Activated CD4-positive, alpha-beta T cell treated with anti-CD3 and anti-CD28 coated beads, Interleukin-2, amount 10 ng/mL, durations not matched to agents 24 days and 14 days (primary cell): Measurements from ENCODE around the gene FAM110A. TPM values are rescaled to one million over a fixed set of nuclear protein-coding genes. Genes with fewer than 3 reads are reported as not detected.
"Not testable (repeated sequence)": the region's sequence is repeated elsewhere in the genome, so short reads cannot be mapped to it uniquely, and the experiment has no call there.

Source experiments
- DNase-seq: peaks from one replicate; pipeline ENCODE4 v3.0.0; 2022
- H3K27ac Mint-ChIP-seq: one replicate; pipeline ENCODE4 v1.8.0; 2022; ENCODE audit warnings: mild to moderate bottlenecking, mixed read lengths
- H3K27me3 Mint-ChIP-seq: one replicate; pipeline ENCODE4 v1.8.0; 2022; ENCODE audit warnings: mixed read lengths
- H3K36me3 Mint-ChIP-seq: one replicate; pipeline ENCODE4 v1.8.0; 2022; ENCODE audit warnings: low read depth, mild to moderate bottlenecking, mixed read lengths
- H3K4me1 Mint-ChIP-seq: one replicate; pipeline ENCODE4 v1.8.0; 2021; ENCODE audit warnings: mixed read lengths
- H3K4me3 Mint-ChIP-seq: one replicate; pipeline ENCODE4 v1.8.0; 2022; ENCODE audit warnings: mild to moderate bottlenecking, moderate library complexity, mixed read lengths
- H3K9me3 Mint-ChIP-seq: one replicate; pipeline ENCODE4 v1.8.0; 2021; ENCODE audit warnings: mixed read lengths
- intact Hi-C: fragments of 100-400 bp; cut with micrococcal nuclease; formaldehyde crosslinking; loops from one replicate; pipeline ENCODE4 v1.15.1; 2023
- total RNA-seq: library from RNA; stranded (reverse); gene quantifications from 2 replicates; pipeline ENCODE4 v1.2.3, GENCODE V29; 2022

Gene FAM110A
- total RNA-seq: 13.3 and 15.4 TPM in 2 replicates

DNA sequence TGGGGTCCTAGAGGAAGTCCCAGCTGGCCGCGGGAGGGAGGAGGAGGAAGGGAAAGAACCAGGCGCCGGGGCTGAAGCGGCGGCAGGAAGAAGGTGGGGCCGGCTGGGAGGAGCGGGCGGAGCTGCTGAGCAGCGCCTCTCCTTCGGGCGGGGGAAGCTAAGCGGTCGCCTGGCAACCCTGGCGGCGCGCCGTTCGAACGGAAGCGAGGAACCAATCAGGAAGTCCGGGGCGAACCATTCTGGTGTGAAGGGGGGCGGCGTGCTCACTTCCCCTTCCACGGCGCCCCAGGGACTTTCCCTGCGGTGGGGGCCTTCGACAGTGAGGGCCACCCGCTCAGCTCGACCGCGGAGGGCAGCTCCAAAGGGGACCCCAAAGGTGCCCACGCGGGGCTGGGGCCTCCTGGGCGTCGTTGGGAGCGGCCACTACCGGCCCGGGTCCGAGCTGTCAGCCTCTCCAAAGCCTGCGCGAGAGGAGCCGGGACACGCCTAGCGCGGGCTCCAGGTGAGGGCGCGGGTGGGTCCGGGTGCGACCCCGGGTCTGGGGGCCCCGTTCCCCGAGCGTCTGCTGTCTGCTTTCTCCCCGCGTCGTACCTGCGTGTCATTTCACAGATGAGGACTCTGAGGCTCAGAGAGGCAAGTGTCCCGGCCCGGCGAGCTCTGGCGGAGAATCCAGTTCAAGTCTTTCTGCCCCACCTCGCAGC, at the start of gene FAM110A:
Gene FAM110A (plus strand): TSS at position 266 of the 701 bp plus-strand sequence. CDS start 11,090 bp downstream, outside the sequence.
- intact Hi-C loops: loop anchor here (1.0 to 10.0 kb wide), 6 partner anchors 11 to 1269 kb away; partner anchors contain the start of genes PSMF1, SRXN1 and STK35
- peak; percentile 99 for DNase-seq
- H3K9me3 Mint-ChIP-seq: no peaks in the 10 kb centered on the region
- peak within 1 kb of the TSS; percentile 85 for H3K27ac Mint-ChIP-seq
- H3K4me1 Mint-ChIP-seq: peaks cover 43% of the 10 kb centered on the region
- no peaks in the 10 kb centered on the region for H3K27me3 Mint-ChIP-seq
- H3K36me3 Mint-ChIP-seq: peaks cover 11% of the 10 kb centered on the region
- peak within 1 kb of the TSS; percentile 84 for H3K4me3 Mint-ChIP-seq

GRCh38 chr20:787825-788224, 45.7 kb upstream of the FAM110A start:
- Mint-ChIP-seq H3K9me3 (peaks cover 5% of the 10 kb centered on the region), H3K36me3 (peaks cover 1% of the 10 kb centered on the region), H3K27me3 (peaks cover 6% of the 10 kb centered on the region), H3K4me3 (no peak overlapping the region), H3K27ac (no peak overlapping the region), H3K4me1 (no peaks in the 10 kb centered on the region)
- intact Hi-C loops: no loop called here
- no peak for DNase-seq

DNA sequence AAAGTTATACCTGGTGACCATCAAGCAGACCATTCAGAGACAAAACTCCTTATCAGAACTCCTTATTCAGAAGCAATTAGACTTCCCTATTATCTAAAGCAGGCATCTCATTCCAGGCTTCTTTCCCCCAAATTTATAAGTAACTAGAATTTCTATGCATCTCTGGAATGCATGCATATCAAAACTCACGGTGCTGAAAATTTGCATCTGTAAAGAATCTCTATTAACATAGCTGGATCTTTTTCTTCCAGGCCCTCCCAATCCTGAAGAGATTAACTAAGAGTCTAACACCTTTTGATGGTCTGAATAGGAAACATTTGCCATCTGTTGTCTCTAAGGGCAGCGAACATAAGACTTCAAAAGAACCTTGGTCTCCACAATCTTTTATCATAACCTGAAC, 42.5 kb upstream of the FAM110A start:
- Mint-ChIP-seq H3K36me3 (peaks cover 1% of the 10 kb centered on the region), H3K9me3 (peaks cover 5% of the 10 kb centered on the region), H3K4me3 (no peak overlapping the region), H3K27ac (no peak overlapping the region), H3K4me1 (no peaks in the 10 kb centered on the region), H3K27me3 (peaks cover 9% of the 10 kb centered on the region)
- DNase-seq: no peak
- intact Hi-C loops: no loop called here

- peaks cover 9% of the 10 kb centered on the region for H3K27me3 Mint-ChIP-seq
- no peak overlapping the region for H3K27ac Mint-ChIP-seq
These were observed 41.3 kb upstream of the FAM110A start for GRCh38 chr20:792248-792647.

GRCh38 chr20:796921-797320, 36.6 kb upstream of the FAM110A start:
- no peaks in the 10 kb centered on the region for H3K36me3 Mint-ChIP-seq
- intact Hi-C loops: no loop called here
- peaks cover 5% of the 10 kb centered on the region for H3K27me3 Mint-ChIP-seq
- no peaks in the 10 kb centered on the region for H3K4me1 Mint-ChIP-seq
- peaks cover 1% of the 10 kb centered on the region for H3K9me3 Mint-ChIP-seq
- no peak overlapping the region for H3K4me3 Mint-ChIP-seq
- H3K27ac Mint-ChIP-seq: no peak overlapping the region
- no peak for DNase-seq

More at GRCh38 chr20:792248-792647, 41.3 kb upstream of the FAM110A start:
- H3K36me3 Mint-ChIP-seq: peaks cover 1% of the 10 kb centered on the region
- H3K9me3 Mint-ChIP-seq: peaks cover 5% of the 10 kb centered on the region
- DNase-seq: no peak
- intact Hi-C loops: no loop called here
- H3K4me1 Mint-ChIP-seq: no peaks in the 10 kb centered on the region
- H3K4me3 Mint-ChIP-seq: no peak overlapping the region

DNA sequence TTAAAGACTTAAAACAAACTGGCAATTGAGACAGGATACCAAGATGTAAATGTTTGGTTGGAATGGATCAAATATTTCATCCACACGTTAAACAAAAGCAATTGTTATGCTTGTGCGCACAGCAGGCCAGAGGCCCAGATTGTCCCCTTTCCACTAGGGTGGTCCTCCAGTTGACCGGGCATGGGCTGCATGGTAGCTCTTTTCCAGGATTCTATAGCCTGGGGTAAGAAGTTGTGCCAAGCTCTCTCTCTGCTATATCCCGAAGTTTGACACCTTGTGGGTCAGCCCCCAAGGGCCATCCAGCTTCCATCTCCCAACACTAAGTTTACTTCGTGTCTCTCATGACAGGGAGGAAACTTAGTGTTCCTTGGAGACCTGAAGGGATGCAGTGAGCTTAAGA, 34.8 kb upstream of the FAM110A start:
- H3K4me3 Mint-ChIP-seq, H3K36me3 Mint-ChIP-seq, intact Hi-C loops, H3K4me1 Mint-ChIP-seq, DNase-seq, H3K27me3 Mint-ChIP-seq, H3K27ac Mint-ChIP-seq, H3K9me3 Mint-ChIP-seq: not testable (repeated sequence)

- intact Hi-C loops, H3K27ac Mint-ChIP-seq, H3K4me1 Mint-ChIP-seq, H3K36me3 Mint-ChIP-seq, H3K9me3 Mint-ChIP-seq, H3K27me3 Mint-ChIP-seq, DNase-seq, H3K4me3 Mint-ChIP-seq: not testable (repeated sequence)
These were observed 33.5 kb upstream of the FAM110A start for GRCh38 chr20:800026-800425.

GRCh38 chr20:801678-802077, 31.8 kb upstream of the FAM110A start:
- intact Hi-C loops: no loop called here

GRCh38 chr20:805713-806112, 27.8 kb upstream of the FAM110A start:
- DNase-seq: no peak
- Mint-ChIP-seq H3K27me3 (peaks cover 9% of the 10 kb centered on the region), H3K4me1 (no peaks in the 10 kb centered on the region), H3K9me3 (peaks cover 6% of the 10 kb centered on the region), H3K36me3 (no peaks in the 10 kb centered on the region), H3K4me3 (no peak overlapping the region), H3K27ac (no peak overlapping the region)
- intact Hi-C loops: no loop called here

More at GRCh38 chr20:801678-802077, 31.8 kb upstream of the FAM110A start:
- no peak overlapping the region for H3K27ac Mint-ChIP-seq
- H3K27me3 Mint-ChIP-seq: peaks cover 2% of the 10 kb centered on the region
- H3K4me3 Mint-ChIP-seq: no peak overlapping the region
- H3K36me3 Mint-ChIP-seq: no peaks in the 10 kb centered on the region
- no peak for DNase-seq
- H3K4me1 Mint-ChIP-seq: no peaks in the 10 kb centered on the region
- peaks cover 6% of the 10 kb centered on the region for H3K9me3 Mint-ChIP-seq

DNA sequence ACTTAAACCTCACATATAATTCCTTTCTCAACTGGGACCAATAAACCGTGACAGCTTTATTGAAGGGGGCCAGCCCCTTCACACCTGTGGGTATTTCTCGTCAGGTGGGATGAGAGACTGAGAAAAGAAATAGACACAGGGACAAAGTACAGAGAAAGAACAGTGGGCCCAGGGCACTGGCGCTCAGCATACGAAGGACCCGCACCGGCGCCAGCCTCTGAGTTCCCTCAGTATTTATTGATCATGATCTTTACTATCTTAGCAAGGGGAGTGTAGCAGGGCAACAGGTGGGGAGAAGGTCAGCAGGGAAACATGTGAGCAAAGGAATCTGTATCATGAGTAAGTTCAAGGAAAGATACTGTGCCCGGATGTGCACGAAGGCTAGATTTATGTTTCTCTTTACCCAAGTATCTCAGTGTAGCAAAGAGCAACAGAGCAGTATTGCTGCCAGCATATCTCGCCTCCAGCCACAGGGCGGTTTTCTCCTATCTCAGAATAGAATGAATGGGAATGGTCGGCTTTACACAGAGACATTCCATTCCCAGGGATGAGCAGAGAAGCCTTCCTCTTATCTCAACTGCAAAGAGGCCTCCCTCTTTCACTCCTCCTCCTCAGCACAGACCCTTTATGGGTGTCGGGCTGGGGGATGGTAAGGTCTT, 21.6 kb upstream of the FAM110A start:
- intact Hi-C loops, H3K4me1 Mint-ChIP-seq, H3K9me3 Mint-ChIP-seq, H3K27me3 Mint-ChIP-seq, H3K27ac Mint-ChIP-seq, DNase-seq, H3K36me3 Mint-ChIP-seq, H3K4me3 Mint-ChIP-seq: not testable (repeated sequence)

DNA sequence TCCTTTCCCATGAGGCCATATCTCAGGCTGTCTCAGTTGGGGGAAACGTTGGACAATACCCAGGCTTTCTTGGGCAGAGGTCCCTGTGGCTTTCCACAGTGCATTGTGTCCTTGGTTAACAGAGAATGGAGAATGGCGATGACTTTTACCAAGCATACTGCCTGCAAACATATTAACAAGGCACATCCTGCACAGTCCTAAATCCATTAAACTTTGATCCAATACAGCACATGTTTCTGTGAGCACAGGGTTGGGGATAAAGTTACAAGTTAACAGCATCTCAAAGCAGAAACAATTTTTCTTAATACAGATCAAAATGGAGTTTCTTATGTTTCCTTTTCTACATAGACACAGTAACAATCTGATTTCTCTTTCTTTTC, 21.1 kb upstream of the FAM110A start:
- DNase-seq, H3K4me1 Mint-ChIP-seq, intact Hi-C loops, H3K27ac Mint-ChIP-seq, H3K27me3 Mint-ChIP-seq, H3K4me3 Mint-ChIP-seq, H3K9me3 Mint-ChIP-seq, H3K36me3 Mint-ChIP-seq: not testable (repeated sequence)

- Mint-ChIP-seq H3K27me3 (peaks cover 9% of the 10 kb centered on the region), H3K36me3 (no peaks in the 10 kb centered on the region), H3K9me3 (no peaks in the 10 kb centered on the region), H3K4me1 (no peaks in the 10 kb centered on the region), H3K4me3 (no peak overlapping the region), H3K27ac (no peak overlapping the region)
- no peak for DNase-seq
- intact Hi-C loops: no loop called here
These were observed 20.1 kb upstream of the FAM110A start for GRCh38 chr20:813390-813789.

DNA sequence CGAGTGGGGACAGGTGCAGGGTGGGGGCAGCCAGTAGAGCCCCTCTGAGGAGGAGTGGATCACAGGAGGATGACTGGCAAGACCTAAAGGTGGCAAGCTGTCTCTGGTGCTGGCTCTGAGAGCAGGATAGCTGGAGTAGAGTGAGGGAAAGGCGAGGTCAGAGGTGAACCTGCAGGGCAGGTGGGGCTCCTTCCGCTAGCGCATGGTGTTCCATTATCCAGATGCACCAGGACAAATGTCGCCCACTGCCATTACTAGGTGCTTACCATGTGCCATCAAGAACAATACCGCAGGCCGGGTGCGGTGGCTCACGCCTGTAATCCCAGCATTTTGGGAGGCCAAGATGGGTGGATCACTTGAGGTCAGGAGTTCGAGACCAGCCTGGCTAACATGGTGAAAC, 18.3 kb upstream of the FAM110A start:
- H3K9me3 Mint-ChIP-seq: no peaks in the 10 kb centered on the region
- peaks cover under 1% of the 10 kb centered on the region for H3K4me1 Mint-ChIP-seq
- H3K27ac Mint-ChIP-seq: no peak overlapping the region
- intact Hi-C loops: loop anchor here (5.0 kb wide), 2 partner anchors 372 to 397 kb away; no protein-coding TSS in a partner anchor
- no peaks in the 10 kb centered on the region for H3K36me3 Mint-ChIP-seq
- DNase-seq: no peak
- no peak overlapping the region for H3K4me3 Mint-ChIP-seq
- peaks cover 1% of the 10 kb centered on the region for H3K27me3 Mint-ChIP-seq

DNA sequence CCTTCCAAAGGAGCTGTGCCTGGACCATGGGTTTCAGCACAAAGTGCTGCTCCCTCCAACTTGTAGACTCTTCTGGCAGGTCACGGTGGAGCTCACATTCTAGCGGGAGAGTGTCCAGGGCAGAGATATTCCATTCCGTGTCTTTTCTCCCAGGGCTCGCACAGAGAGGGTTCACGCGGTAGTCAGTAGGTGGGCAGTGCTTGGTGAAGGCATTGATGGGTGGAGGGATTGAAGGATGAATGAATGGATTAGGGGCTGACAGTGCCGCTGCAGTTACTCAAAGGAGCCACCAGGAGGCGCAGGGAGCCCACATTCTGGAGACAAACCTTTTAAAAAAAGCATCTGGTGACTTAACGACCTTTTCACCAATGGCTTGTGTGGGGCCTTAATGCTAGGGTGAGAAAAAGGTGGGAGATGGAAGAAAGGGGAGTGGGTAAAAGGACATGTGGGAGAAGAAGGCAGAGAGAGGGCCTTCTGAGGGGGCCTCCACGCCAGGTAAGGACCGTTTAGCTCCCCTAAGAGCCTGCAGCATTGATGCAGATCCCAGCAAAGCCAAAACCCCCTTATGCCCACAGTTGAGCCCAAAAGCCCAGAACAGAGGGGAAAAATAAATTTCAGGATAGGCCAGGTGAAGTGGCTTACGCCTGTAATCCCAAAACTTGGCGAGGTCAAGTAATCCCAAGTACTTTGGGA, 17.5 kb upstream of the FAM110A start:
- Mint-ChIP-seq H3K4me1 (peaks cover 2% of the 10 kb centered on the region), H3K27ac (no peak overlapping the region), H3K9me3 (no peaks in the 10 kb centered on the region), H3K36me3 (no peaks in the 10 kb centered on the region), H3K4me3 (no peak overlapping the region), H3K27me3 (peaks cover 1% of the 10 kb centered on the region)
- intact Hi-C loops: loop anchor here (1.0 to 5.0 kb wide), 5 partner anchors 140 to 396 kb away; no protein-coding TSS in a partner anchor
- peak; percentile 89 for DNase-seq
